ENCODE data around the gene BCAP31. TPM values are rescaled to one million over a fixed set of nuclear protein-coding genes. Genes with fewer than 3 reads are reported as not detected.
A peak's percentile ranks its signal among the peaks of the same experiment; 100 is the strongest.

Gene BCAP31
- total RNA-seq, 1 experiment from 2014 or later = 522 TPM

- Histone ChIP-seq H3K79me2 (ENCODE audit: low read depth) (no peaks in the 10 kb centered on the region), H3K27ac (no peak overlapping the region), H3K4me1 (replicated peaks; ENCODE audit: insufficient read depth) (peaks cover 7% of the 10 kb centered on the region; the same call in 1 of the 2 replicates), H2AFZ (no peak overlapping the region), H3F3A (ENCODE audit: insufficient read depth, low read depth) (no peaks in the 10 kb centered on the region), H3K27me3 (ENCODE audit: insufficient read depth, low read depth) (no peaks in the 10 kb centered on the region), H4K20me1 (ENCODE audit: insufficient read depth) (no peaks in the 10 kb centered on the region), H3K36me3 (ENCODE audit: low read depth) (no peaks in the 10 kb centered on the region), H3K9me3 (ENCODE audit: insufficient read depth, low read depth) (no peaks in the 10 kb centered on the region), H3K4me2 (peak overlapping the region; percentile 72; the same call in 1 of the 2 replicates), H3K4me3 (no peak overlapping the region), H3K9me2 (ENCODE audit: insufficient read depth) (no peaks in the 10 kb centered on the region)
- CTCF ChIA-PET = interaction anchor here (0.6 kb wide), 1 partner anchor 136 kb away, joined by 17 read pairs; no protein-coding TSS in a partner anchor
- no peak for TF ChIP-seq CTCF (conservative IDR thresholded peaks at IDR 0.05)
- TF ChIP-seq EZH2 (IDR thresholded peaks at IDR 0.05; ENCODE audit: low read depth) = no peak
- intact Hi-C loops (cut with micrococcal nuclease; ENCODE audit: unreplicated experiment) = loop anchor here (1.0 to 5.0 kb wide), 2 partner anchors 27 to 765 kb away; partner anchors contain the start of genes IDH3G and SSR4
- POLR2A ChIA-PET (ENCODE audit: unreplicated experiment) = interaction anchor here (0.5 to 0.7 kb wide), 2 partner anchors 40 to 168 kb away, joined by 3 to 6 read pairs; no protein-coding TSS in a partner anchor
- DNase-seq = peak in 1 of 2 experiments; percentile 72
- BruUV-seq (replicated peaks) = no TSS peak
Observed at GRCh38 chrX:153766871-153767673, 42.9 kb upstream of the BCAP31 start.

GRCh38 chrX:153766098-153766817 is 42.1 kb upstream of the BCAP31 start:
- Histone ChIP-seq H3K9me2 (ENCODE audit: insufficient read depth) (no peaks in the 10 kb centered on the region), H3K4me3 (peak overlapping the region; percentile 49; the same call in 1 of the 2 replicates), H2AFZ (no peak overlapping the region), H3K4me1 (replicated peaks; ENCODE audit: insufficient read depth) (peaks cover 7% of the 10 kb centered on the region; the same call in 1 of the 2 replicates), H3K79me2 (ENCODE audit: low read depth) (no peaks in the 10 kb centered on the region), H3F3A (ENCODE audit: insufficient read depth, low read depth) (no peaks in the 10 kb centered on the region), H3K27ac (no peak overlapping the region), H3K4me2 (peak overlapping the region; percentile 72), H3K9me3 (ENCODE audit: insufficient read depth, low read depth) (no peaks in the 10 kb centered on the region), H4K20me1 (ENCODE audit: insufficient read depth) (no peaks in the 10 kb centered on the region), H3K27me3 (ENCODE audit: insufficient read depth, low read depth) (no peaks in the 10 kb centered on the region), H3K36me3 (ENCODE audit: low read depth) (no peaks in the 10 kb centered on the region)
- BruUV-seq (replicated peaks) = TSS peak; percentile 26
- peak; percentile 49 to 61 for DNase-seq
- no peak for TF ChIP-seq CTCF (conservative IDR thresholded peaks at IDR 0.05)
- no peak for TF ChIP-seq EZH2 (IDR thresholded peaks at IDR 0.05; ENCODE audit: low read depth)
- intact Hi-C loops (cut with micrococcal nuclease; ENCODE audit: unreplicated experiment) = loop anchor here (1.0 to 5.0 kb wide), 2 partner anchors 28 to 766 kb away; partner anchors contain the start of genes IDH3G and SSR4
- ChIA-PET CTCF (interaction anchor here (0.6 to 1.3 kb wide), 3 partner anchors 118 to 182 kb away, joined by 3 to 17 read pairs (median 4); no protein-coding TSS in a partner anchor), POLR2A (ENCODE audit: unreplicated experiment) (interaction anchor here (0.6 to 0.7 kb wide), 3 partner anchors 45 to 162 kb away, joined by 4 to 9 read pairs (median 4); no protein-coding TSS in a partner anchor)
